GM23338 (cell line): ENCODE measurements around the gene TTPAL.

Experiments used
- CREB1 ChIP-seq: fragments of 250-450 bp; sonication (Bioruptor Pico); IDR thresholded peaks from 2 replicates; pipeline ENCODE4 v1.5.0; 2020; ENCODE audit warnings: low read depth, mild to moderate bottlenecking, moderate library complexity
- CTCF ChIP-seq, 2 experiments: fragments of 200-600 bp in 1 of 2; sonication (generic) in 1 of 2; conservative IDR thresholded peaks; 2 replicates each; pipeline versions ENCODE4 v1.5.1 to v1.6.1; 2016 to 2017; ENCODE audit warnings: antibody characterized with exemption in 2 of 2, low read depth in 2 of 2, mild to moderate bottlenecking in 2 of 2, moderate library complexity in 1 of 2
- EZH2 ChIP-seq: fragments of 200-600 bp; sonication (generic); IDR thresholded peaks from one replicate; pipeline ENCODE4 v1.8.0; 2017; ENCODE audit warnings: antibody characterized with exemption, mild to moderate bottlenecking, low read depth; ENCODE audit not compliant: unreplicated experiment
- EZH2phosphoT487 ChIP-seq: fragments of 200-600 bp; sonication (generic); IDR thresholded peaks from one replicate; pipeline ENCODE4 v1.8.1; 2018; ENCODE audit warnings: antibody characterized with exemption; ENCODE audit not compliant: unreplicated experiment
- JUNB ChIP-seq: IDR thresholded peaks from one replicate; pipeline ENCODE4 v1.6.1; 2016; ENCODE audit warnings: antibody characterized with exemption; ENCODE audit not compliant: unreplicated experiment
- NANOG ChIP-seq: IDR thresholded peaks from 2 replicates; pipeline ENCODE4 v1.6.1; 2016; ENCODE audit warnings: antibody characterized with exemption, borderline replicate concordance
- POLR2AphosphoS5 ChIP-seq: IDR thresholded peaks from 2 replicates; pipeline ENCODE4 v1.6.1; 2016; ENCODE audit warnings: antibody characterized with exemption, low read depth
- REST ChIP-seq: IDR thresholded peaks from one replicate; pipeline ENCODE4 v1.6.1; 2018; ENCODE audit warnings: antibody characterized with exemption; ENCODE audit not compliant: unreplicated experiment
- ZNF114 ChIP-seq: fragments of 250-450 bp; sonication (Bioruptor Pico); IDR thresholded peaks from 2 replicates; pipeline ENCODE4 v1.5.0; 2020; ENCODE audit warnings: mild to moderate bottlenecking, moderate library complexity

- TF ChIP-seq CTCF (conservative IDR thresholded peaks at IDR 0.05; ENCODE audit: low read depth in 2 of 2) (no peak), EZH2 (no peak), POLR2AphosphoS5 (no peak), JUNB (no peak), ZNF114 (CRISPR knock-in tag) (no peak), REST (no peak), NANOG (no peak), EZH2phosphoT487 (no peak), CREB1 (no peak)
These were observed 46.7 kb upstream of the TTPAL start for GRCh38 chr20:44429017-44429339.
